HepG2 (cell line): ENCODE measurements around the gene ARX. TPM values are rescaled to one million over a fixed set of nuclear protein-coding genes. Genes with fewer than 3 reads are reported as not detected.

Source experiments
- ATF5 ChIP-seq: sonication (generic); formaldehyde crosslinking; IDR thresholded peaks from 2 replicates; pipeline ENCODE4 v1.4.0; 2020; ENCODE audit warnings: mild to moderate bottlenecking, low read depth, missing genetic modification reagents
- ATRX ChIP-seq: sonication (generic); formaldehyde crosslinking; IDR thresholded peaks from 2 replicates; pipeline ENCODE4 v1.4.0; 2020; ENCODE audit warnings: missing genetic modification reagents, borderline replicate concordance
- CSRNP2 ChIP-seq: sonication (generic); formaldehyde crosslinking; conservative IDR thresholded peaks from 2 replicates; pipeline ENCODE4 v1.8.0; 2022; ENCODE audit warnings: low read depth, missing genetic modification reagents
- MAZ ChIP-seq, 2 experiments: sonication (generic) in 1 of 2; formaldehyde crosslinking in 1 of 2; IDR thresholded peaks; 2 replicates each; pipeline versions ENCODE4 v1.5.0 to v1.6.1; 2012 to 2020; ENCODE audit warnings: low read depth in 2 of 2, mild to moderate bottlenecking in 2 of 2, borderline replicate concordance in 1 of 2, improper control_type of control experiment in 1 of 2, low read length in 1 of 2, missing genetic modification reagents in 1 of 2, moderate library complexity in 1 of 2
- MTA3 ChIP-seq: sonication (generic); formaldehyde crosslinking; IDR thresholded peaks from 2 replicates; pipeline ENCODE4 v1.4.0; 2020; ENCODE audit warnings: missing genetic modification reagents
- NRL ChIP-seq: sonication (generic); formaldehyde crosslinking; IDR thresholded peaks from 2 replicates; pipeline ENCODE4 v1.5.0; 2020; ENCODE audit warnings: missing genetic modification reagents, mild to moderate bottlenecking, moderate library complexity, borderline replicate concordance
- PRDM15 ChIP-seq: sonication (generic); formaldehyde crosslinking; IDR thresholded peaks from 2 replicates; pipeline ENCODE4 v1.4.0; 2020; ENCODE audit warnings: missing genetic modification reagents
- TOPORS ChIP-seq: sonication (generic); formaldehyde crosslinking; IDR thresholded peaks from 2 replicates; pipeline ENCODE4 v1.8.0; 2023; ENCODE audit warnings: mild to moderate bottlenecking, missing genetic modification reagents
- ZFP36 ChIP-seq: fragments of 150-350 bp; IDR thresholded peaks from 2 replicates; pipeline ENCODE4 v1.6.1; 2018; ENCODE audit warnings: borderline replicate concordance, low read length, low read depth; ENCODE audit not compliant: partially characterized antibody
- ZKSCAN5 ChIP-seq: sonication (generic); formaldehyde crosslinking; IDR thresholded peaks from 2 replicates; pipeline ENCODE4 v1.5.1; 2020; ENCODE audit warnings: mild to moderate bottlenecking, missing genetic modification reagents
- ZNF547 ChIP-seq: sonication (generic); formaldehyde crosslinking; IDR thresholded peaks from 2 replicates; pipeline ENCODE4 v1.5.1; 2020; ENCODE audit warnings: mild to moderate bottlenecking, missing genetic modification reagents
- ZNF672 ChIP-seq: sonication (generic); formaldehyde crosslinking; IDR thresholded peaks from 2 replicates; pipeline ENCODE4 v1.8.1; 2022; ENCODE audit warnings: missing genetic modification reagents
- ZSCAN9 ChIP-seq: IDR thresholded peaks from 2 replicates; pipeline ENCODE4 v1.6.1; 2016; ENCODE audit warnings: borderline replicate concordance
- polyA plus RNA-seq, 8 experiments: library from polyadenylated mRNA; depleted of rRNA in 3 of 8; stranded (reverse) in 7 of 8; unstranded in 1 of 8; fragments of >200 nt; fragmentation: Illumina TruSeq in 4 of 8; extraction: Trizol in 4 of 8; gene quantifications; 2 replicates each; pipeline versions ENCODE4 v1.2.1 to v1.2.3, GENCODE V29; 2011 to 2016; ENCODE audit warnings: low read depth in 4 of 8, missing spikeins in 1 of 8, mixed read lengths in 1 of 8; ENCODE audit not compliant: insufficient read depth in 1 of 8
- total RNA-seq, 5 experiments: library from RNA; depleted of rRNA; stranded (reverse); fragments of >200 nt; fragmentation: Illumina TruSeq; extraction: Trizol; gene quantifications; 2 replicates each; pipeline ENCODE4 v1.2.3, GENCODE V29; 2016; ENCODE audit warnings: low read depth in 1 of 5

Gene ARX
- total and polyA plus RNA-seq, 2 of the 13 experiments (the other 11 are each of a cell fraction or from before 2014, with no cell fraction given): not detected

- 0 out of 2 replicates have a peak, but pooled peaks have one; percentile 38 for TF ChIP-seq CSRNP2
- TF ChIP-seq PRDM15 (CRISPR knock-in tag): peak; percentile 97
- 0 out of 2 replicates have a peak, but pooled peaks have one; percentile 30 for TF ChIP-seq ZSCAN9 (CRISPR knock-in tag)
- TF ChIP-seq ZKSCAN5 (CRISPR knock-in tag): no peak
- TF ChIP-seq ZFP36: no peak
- TF ChIP-seq ZNF672: no peak
- no peak for TF ChIP-seq MAZ (IDR thresholded peaks at IDR 0.05; ENCODE audit: borderline replicate concordance, low read depth, low read length)
- TF ChIP-seq MAZ (CRISPR knock-in tag; IDR thresholded peaks at IDR 0.05; ENCODE audit: low read depth): 0 out of 2 replicates have a peak, but pooled peaks have one; percentile 28
- TF ChIP-seq MTA3: no peak
- no peak for TF ChIP-seq ZNF547 (CRISPR knock-in tag)
- no peak for TF ChIP-seq TOPORS
- no peak for TF ChIP-seq ATF5
- TF ChIP-seq ATRX (CRISPR knock-in tag): no peak
- no peak for TF ChIP-seq NRL (CRISPR knock-in tag)
Observed at GRCh38 chrX:25015486-25016360, at the start of gene ARX (continued).
